NCI-H2171 (cell line): ENCODE data around the gene CTU2.

Experiments used
- DNase-seq: peaks from one replicate; lab custom pipeline; 2025; lab: John Stamatoyannopoulos, UW

CTU2 gene

GRCh38 chr16:88743693-88744576 is 37.6 kb downstream of the CTU2 start:
- DNase-seq: peak; percentile 21

GRCh38 chr16:88744577-88745521 is 38.5 kb downstream of the CTU2 start:
- DNase-seq: no peak

- DNase-seq: no peak
Observed at GRCh38 chr16:88746506-88746905, 40.2 kb downstream of the CTU2 start.

- no peak for DNase-seq
Observed at GRCh38 chr16:88747588-88748301, 41.4 kb downstream of the CTU2 start.

GRCh38 chr16:88748364-88748763 is 42.1 kb downstream of the CTU2 start:
- no peak for DNase-seq

- no peak for DNase-seq
Observed at GRCh38 chr16:88749358-88749757, 43.1 kb downstream of the CTU2 start.

- DNase-seq: peak; percentile 65
Observed at GRCh38 chr16:88750854-88751253, 44.6 kb downstream of the CTU2 start.

- DNase-seq: no peak
Observed at GRCh38 chr16:88752386-88753002, 46.2 kb downstream of the CTU2 start.

GRCh38 chr16:88753191-88753590 is 46.9 kb downstream of the CTU2 start:
- no peak for DNase-seq

GRCh38 chr16:88753602-88754001 is 47.3 kb downstream of the CTU2 start:
- no peak for DNase-seq

GRCh38 chr16:88754109-88754911 is 48.0 kb downstream of the CTU2 start:
- no peak for DNase-seq

- no peak for DNase-seq
Observed at GRCh38 chr16:88754912-88755744, 48.8 kb downstream of the CTU2 start.

- no peak for DNase-seq
Observed at GRCh38 chr16:88755745-88756443, 49.6 kb downstream of the CTU2 start.

- DNase-seq: no peak
Observed at GRCh38 chr16:88758227-88758943, 52.1 kb downstream of the CTU2 start.

- no peak for DNase-seq
Observed at GRCh38 chr16:88758944-88759244, 52.6 kb downstream of the CTU2 start.

- DNase-seq: no peak
Observed at GRCh38 chr16:88759245-88759975, 53.1 kb downstream of the CTU2 start.

GRCh38 chr16:88759976-88760350 is 53.7 kb downstream of the CTU2 start:
- DNase-seq: no peak
